ENCODE measurements around the gene LSM10. TPM values are rescaled to one million over a fixed set of nuclear protein-coding genes. Genes with fewer than 3 reads are reported as not detected.

The LSM10 gene
- total and polyA plus RNA-seq, 2 donors (not counting 3 experiments of a cell fraction or from before 2014, with no cell fraction given) = 38.2 to 76.9 TPM

DNA sequence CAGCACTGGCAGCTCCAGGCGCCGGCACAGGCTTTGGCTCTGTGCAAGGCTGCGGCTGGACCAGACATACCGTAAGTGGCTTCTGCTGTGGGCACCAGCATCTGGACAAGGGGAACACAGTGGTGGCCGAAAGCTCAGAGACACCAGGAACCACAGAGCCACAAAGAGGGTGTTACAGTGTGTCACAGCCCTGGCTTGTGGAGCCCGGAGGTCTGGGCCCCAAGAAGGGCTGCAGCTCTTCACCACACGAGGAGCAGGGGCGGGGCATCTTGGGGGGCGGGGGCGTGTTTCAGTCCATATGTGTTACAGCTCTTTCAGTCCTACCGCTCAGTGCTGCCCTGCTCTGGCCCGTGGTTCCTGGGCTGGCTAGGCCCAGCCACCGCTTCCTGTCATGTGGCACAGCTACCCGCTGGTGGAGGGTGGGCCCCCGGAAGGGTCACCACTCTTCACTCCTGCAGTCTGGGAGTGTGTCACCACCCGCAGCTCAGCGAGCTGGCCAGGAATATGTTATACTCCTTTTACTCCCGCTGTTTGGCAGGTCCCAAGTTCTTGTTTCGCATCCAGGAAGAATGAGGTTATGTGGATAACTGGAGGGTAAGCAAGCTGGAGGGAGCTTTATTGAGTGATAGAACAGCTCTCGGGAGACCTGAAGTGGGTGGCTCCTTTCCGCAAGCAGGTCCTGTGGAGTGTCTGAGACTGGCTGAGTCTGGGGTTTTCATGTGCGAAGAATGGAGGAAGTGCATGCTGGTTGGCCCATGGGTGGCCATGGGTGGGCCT, 3.3 kb upstream of the LSM10 start:
- Histone ChIP-seq H3K4me1 (ENCODE audit: control insufficient read depth, extremely low read depth, insufficient read depth, low read length) (peaks cover 3% of the 10 kb centered on the region), H3K9me1 (replicated peaks; ENCODE audit: control insufficient read depth, extremely low read depth, insufficient read depth, low read length) (no peaks in the 10 kb centered on the region), H3K4me3 (replicated peaks in 1 of 3; ENCODE audit: insufficient read depth in 1 of 3, low read depth in 1 of 3, low read length in 3 of 3) (peak overlapping the region in 1 of 3 experiments; percentile 16), H3K9ac (replicated peaks; ENCODE audit: extremely low read depth, insufficient read depth, low read length) (no peak overlapping the region), H3K9me3 (replicated peaks; ENCODE audit: control insufficient read depth, insufficient read depth, low read length) (no peaks in the 10 kb centered on the region), H4K20me1 (replicated peaks; ENCODE audit: control insufficient read depth, extremely low read depth, insufficient read depth, low read length) (no peaks in the 10 kb centered on the region), H3K27me3 (ENCODE audit: control insufficient read depth in 2 of 2, insufficient read depth in 2 of 2, low read length in 2 of 2) (no peaks in the 10 kb centered on the region), H3K4me2 (ENCODE audit: insufficient read depth, low read length) (no peak overlapping the region), H3K79me2 (ENCODE audit: control insufficient read depth, insufficient read depth, low read length) (peaks cover 8% of the 10 kb centered on the region), H2AFZ (ENCODE audit: low read depth, low read length) (peak overlapping the region; percentile 66), H3K36me3 (ENCODE audit: control insufficient read depth in 2 of 2, extremely low read depth in 1 of 2, insufficient read depth in 2 of 2, low read length in 2 of 2) (no peaks in the 10 kb centered on the region), H3K27ac (ENCODE audit: insufficient read depth, low read depth, low read length) (no peak overlapping the region)
- dilution Hi-C loops (cut with MboI; ENCODE audit: extremely low pct_ligation_motif_present, low sequenced_read_pairs) = no loop called here
- no TSS peak for BruUV-seq (replicated peaks)
- no peak for TF ChIP-seq POLR2AphosphoS5 (IDR thresholded peaks at IDR 0.05; ENCODE audit: insufficient read depth, low read depth, low read length)
- no peak for TF ChIP-seq FOS (IDR thresholded peaks at IDR 0.05; ENCODE audit: borderline replicate concordance, insufficient read depth, low read length)
- TF ChIP-seq, protein P1, sequence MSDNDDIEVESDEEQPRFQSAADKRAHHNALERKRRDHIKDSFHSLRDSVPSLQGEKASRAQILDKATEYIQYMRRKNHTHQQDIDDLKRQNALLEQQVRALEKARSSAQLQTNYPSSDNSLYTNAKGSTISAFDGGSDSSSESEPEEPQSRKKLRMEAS (IDR thresholded peaks at IDR 0.05; ENCODE audit: insufficient read depth, insufficient read length) = no peak
- TF ChIP-seq, protein P2, sequence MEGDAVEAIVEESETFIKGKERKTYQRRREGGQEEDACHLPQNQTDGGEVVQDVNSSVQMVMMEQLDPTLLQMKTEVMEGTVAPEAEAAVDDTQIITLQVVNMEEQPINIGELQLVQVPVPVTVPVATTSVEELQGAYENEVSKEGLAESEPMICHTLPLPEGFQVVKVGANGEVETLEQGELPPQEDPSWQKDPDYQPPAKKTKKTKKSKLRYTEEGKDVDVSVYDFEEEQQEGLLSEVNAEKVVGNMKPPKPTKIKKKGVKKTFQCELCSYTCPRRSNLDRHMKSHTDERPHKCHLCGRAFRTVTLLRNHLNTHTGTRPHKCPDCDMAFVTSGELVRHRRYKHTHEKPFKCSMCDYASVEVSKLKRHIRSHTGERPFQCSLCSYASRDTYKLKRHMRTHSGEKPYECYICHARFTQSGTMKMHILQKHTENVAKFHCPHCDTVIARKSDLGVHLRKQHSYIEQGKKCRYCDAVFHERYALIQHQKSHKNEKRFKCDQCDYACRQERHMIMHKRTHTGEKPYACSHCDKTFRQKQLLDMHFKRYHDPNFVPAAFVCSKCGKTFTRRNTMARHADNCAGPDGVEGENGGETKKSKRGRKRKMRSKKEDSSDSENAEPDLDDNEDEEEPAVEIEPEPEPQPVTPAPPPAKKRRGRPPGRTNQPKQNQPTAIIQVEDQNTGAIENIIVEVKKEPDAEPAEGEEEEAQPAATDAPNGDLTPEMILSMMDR (IDR thresholded peaks at IDR 0.05; ENCODE audit: extremely low read depth in 1 of 2, insufficient read depth in 1 of 2, low read depth in 1 of 2, low read length in 2 of 2) = no peak
- TF ChIP-seq GATA2 (IDR thresholded peaks at IDR 0.05; ENCODE audit: insufficient read depth, insufficient read length, low read depth, low read length) = no peak
- TF ChIP-seq JUN (IDR thresholded peaks at IDR 0.05; ENCODE audit: borderline replicate concordance, insufficient read depth, insufficient read length, low read depth) = no peak
- CTCF ChIA-PET = interaction anchor here (0.7 to 2.4 kb wide), 4 partner anchors 21 to 58 kb away, joined by 3 to 14 read pairs (median 5); no protein-coding TSS in a partner anchor
- no peak for FAIRE-seq
- intact Hi-C loops (cut with micrococcal nuclease) = no loop called here
- DNase-seq (ENCODE audit: low read depth, low spot score) = peak; percentile 43
- POLR2A ChIA-PET = interaction anchor here (0.6 to 1.4 kb wide), 3 partner anchors 15 to 304 kb away, joined by 3 to 6 read pairs (median 5); no protein-coding TSS in a partner anchor

All from endothelial cell of umbilical vein (primary cell).